NCI-H1105 treated with DMSO at 0.1 percent for 48 hours (cell line): ENCODE measurements around the gene SNX13.

Experiments
- DNase-seq: peaks from one replicate; lab custom pipeline; 2025; lab: John Stamatoyannopoulos, UW

SNX13 gene

GRCh38 chr7:17940302-17940883 lies at the start of gene SNX13:
Gene SNX13 (minus strand): TSS chr7:17940494. CDS start chr7:17940295, 199 bp downstream.
- peak; percentile 94 for DNase-seq

GRCh38 chr7:17989546-17989945 lies 49.3 kb upstream of the SNX13 start:
- DNase-seq, result no peak

GRCh38 chr7:17988858-17989257 lies 48.6 kb upstream of the SNX13 start:
- no peak for DNase-seq

- no peak for DNase-seq
These were observed 47.8 kb upstream of the SNX13 start for GRCh38 chr7:17988141-17988540.

GRCh38 chr7:17986851-17987250 lies 46.6 kb upstream of the SNX13 start:
- DNase-seq, result no peak

GRCh38 chr7:17985473-17986239 lies 45.4 kb upstream of the SNX13 start:
- no peak for DNase-seq

- DNase-seq, result no peak
These were observed 44.0 kb upstream of the SNX13 start for GRCh38 chr7:17984288-17984687.

- no peak for DNase-seq
These were observed 43.1 kb upstream of the SNX13 start for GRCh38 chr7:17983221-17984062.

- no peak for DNase-seq
These were observed 36.7 kb upstream of the SNX13 start for GRCh38 chr7:17976952-17977351.

- peak; percentile 18 for DNase-seq
These were observed 31.1 kb upstream of the SNX13 start for GRCh38 chr7:17971411-17971810.

GRCh38 chr7:17968791-17969715 lies 28.8 kb upstream of the SNX13 start:
- no peak for DNase-seq

GRCh38 chr7:17966706-17967105 lies 26.4 kb upstream of the SNX13 start:
- DNase-seq, result no peak

GRCh38 chr7:17965603-17966002 lies 25.3 kb upstream of the SNX13 start:
- DNase-seq, result no peak

- DNase-seq, result no peak
These were observed 23.0 kb upstream of the SNX13 start for GRCh38 chr7:17963281-17963680.

- no peak for DNase-seq
These were observed 22.4 kb upstream of the SNX13 start for GRCh38 chr7:17962652-17963051.

- no peak for DNase-seq
These were observed 17.6 kb upstream of the SNX13 start for GRCh38 chr7:17957871-17958270.

- DNase-seq, result no peak
These were observed 12.1 kb upstream of the SNX13 start for GRCh38 chr7:17952387-17952786.

GRCh38 chr7:17951742-17952254 lies 11.5 kb upstream of the SNX13 start:
- no peak for DNase-seq

GRCh38 chr7:17948526-17949238 lies 8.4 kb upstream of the SNX13 start:
- no peak for DNase-seq

- DNase-seq, result no peak
These were observed 7.3 kb upstream of the SNX13 start for GRCh38 chr7:17947620-17948019.

- no peak for DNase-seq
These were observed 6.3 kb upstream of the SNX13 start for GRCh38 chr7:17946591-17946990.
